ENCODE results near the gene CYP2E1.

- TF ChIP-seq POLR2AphosphoS5 (IDR thresholded peaks at IDR 0.05; ENCODE audit: borderline replicate concordance, low read depth, low read length) (no peak), EZH2 (IDR thresholded peaks at IDR 0.05) (no peak), FOXP2 (optimal IDR thresholded peaks at IDR 0.05; ENCODE audit: control extremely low read depth, extremely low read length, insufficient read depth) (no peak)
Measured at GRCh38 chr10:133559216-133559615, 32.1 kb downstream of the CYP2E1 start.
